ENCODE data around the gene EIF2B2. TPM values are rescaled to one million over a fixed set of nuclear protein-coding genes. Genes with fewer than 3 reads are reported as not detected.

The EIF2B2 gene
- total RNA-seq, 1 donor from 2014 or later = 45.0 TPM

DNA sequence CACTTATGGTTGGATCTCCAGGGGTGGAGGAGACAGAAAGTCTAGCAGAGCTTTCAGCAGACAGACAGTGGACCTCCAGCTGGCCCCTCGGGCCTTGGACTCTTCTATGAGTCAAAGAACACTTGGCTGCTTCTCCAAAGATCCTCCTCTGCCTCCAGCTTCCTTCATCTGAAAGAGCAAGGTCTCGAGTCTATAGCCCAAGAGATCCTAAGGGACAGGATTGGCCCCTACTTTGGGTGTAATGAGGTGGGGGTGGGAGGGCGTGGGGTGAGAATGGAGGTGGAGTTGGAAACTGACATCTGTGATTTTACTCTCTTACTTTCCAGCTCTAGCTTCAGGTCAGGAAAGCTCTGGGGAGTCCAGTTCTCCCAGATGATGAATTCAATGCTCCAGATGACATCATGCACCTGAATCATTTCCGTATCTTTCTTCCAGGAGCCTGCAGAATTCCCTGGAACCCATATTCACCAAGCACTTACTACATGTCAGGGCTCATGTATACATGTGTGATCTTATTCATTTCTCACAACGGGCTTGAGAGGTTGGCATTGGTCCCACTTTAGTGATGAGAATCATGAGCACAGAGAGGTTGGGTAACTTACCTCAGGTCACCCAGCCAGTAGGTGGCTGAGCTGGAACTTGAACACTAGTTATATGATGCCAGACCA, 37.1 kb upstream of the EIF2B2 start:
- TF ChIP-seq, protein P1, sequence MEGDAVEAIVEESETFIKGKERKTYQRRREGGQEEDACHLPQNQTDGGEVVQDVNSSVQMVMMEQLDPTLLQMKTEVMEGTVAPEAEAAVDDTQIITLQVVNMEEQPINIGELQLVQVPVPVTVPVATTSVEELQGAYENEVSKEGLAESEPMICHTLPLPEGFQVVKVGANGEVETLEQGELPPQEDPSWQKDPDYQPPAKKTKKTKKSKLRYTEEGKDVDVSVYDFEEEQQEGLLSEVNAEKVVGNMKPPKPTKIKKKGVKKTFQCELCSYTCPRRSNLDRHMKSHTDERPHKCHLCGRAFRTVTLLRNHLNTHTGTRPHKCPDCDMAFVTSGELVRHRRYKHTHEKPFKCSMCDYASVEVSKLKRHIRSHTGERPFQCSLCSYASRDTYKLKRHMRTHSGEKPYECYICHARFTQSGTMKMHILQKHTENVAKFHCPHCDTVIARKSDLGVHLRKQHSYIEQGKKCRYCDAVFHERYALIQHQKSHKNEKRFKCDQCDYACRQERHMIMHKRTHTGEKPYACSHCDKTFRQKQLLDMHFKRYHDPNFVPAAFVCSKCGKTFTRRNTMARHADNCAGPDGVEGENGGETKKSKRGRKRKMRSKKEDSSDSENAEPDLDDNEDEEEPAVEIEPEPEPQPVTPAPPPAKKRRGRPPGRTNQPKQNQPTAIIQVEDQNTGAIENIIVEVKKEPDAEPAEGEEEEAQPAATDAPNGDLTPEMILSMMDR (conservative IDR thresholded peaks at IDR 0.05) = no peak
- Mint-ChIP-seq H3K4me1 (ENCODE audit: unreplicated experiment) (peaks cover 36% of the 10 kb centered on the region), H3K4me3 (no peak overlapping the region), H3K36me3 (no peaks in the 10 kb centered on the region), H3K9me3 (no peaks in the 10 kb centered on the region), H3K27ac (no peak overlapping the region), H3K27me3 (peaks cover 13% of the 10 kb centered on the region)
- DNase-seq (ENCODE audit: extremely low spot score, unreplicated experiment) = no peak

DNA sequence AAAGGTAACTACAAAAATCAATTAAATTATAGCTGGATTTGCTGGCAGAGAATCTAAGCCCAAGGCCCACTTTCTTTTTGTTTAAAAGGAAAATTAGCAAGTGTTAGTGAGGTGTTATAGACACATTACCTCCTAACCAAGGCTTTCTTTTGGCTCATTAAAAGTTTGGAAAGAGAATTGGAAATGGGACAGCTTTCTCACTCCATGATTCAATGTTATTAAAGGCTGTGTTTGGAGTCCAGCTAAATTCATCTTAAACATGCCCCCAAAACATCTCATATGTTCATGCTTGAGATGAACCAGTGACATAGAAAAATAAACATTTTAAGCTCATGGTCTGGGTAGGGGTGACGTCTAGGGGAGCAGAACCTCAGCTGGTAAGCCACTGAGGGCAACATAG, 33.9 kb upstream of the EIF2B2 start:
- H3K36me3 Mint-ChIP-seq = no peaks in the 10 kb centered on the region
- H3K4me1 Mint-ChIP-seq (ENCODE audit: unreplicated experiment) = peaks cover 19% of the 10 kb centered on the region
- TF ChIP-seq, protein P1 (conservative IDR thresholded peaks at IDR 0.05) = no peak
- H3K4me3 Mint-ChIP-seq = no peak overlapping the region
- no peaks in the 10 kb centered on the region for H3K9me3 Mint-ChIP-seq
- DNase-seq (ENCODE audit: extremely low spot score, unreplicated experiment) = no peak
- peaks cover 9% of the 10 kb centered on the region for H3K27me3 Mint-ChIP-seq
- H3K27ac Mint-ChIP-seq = no peak overlapping the region

DNA sequence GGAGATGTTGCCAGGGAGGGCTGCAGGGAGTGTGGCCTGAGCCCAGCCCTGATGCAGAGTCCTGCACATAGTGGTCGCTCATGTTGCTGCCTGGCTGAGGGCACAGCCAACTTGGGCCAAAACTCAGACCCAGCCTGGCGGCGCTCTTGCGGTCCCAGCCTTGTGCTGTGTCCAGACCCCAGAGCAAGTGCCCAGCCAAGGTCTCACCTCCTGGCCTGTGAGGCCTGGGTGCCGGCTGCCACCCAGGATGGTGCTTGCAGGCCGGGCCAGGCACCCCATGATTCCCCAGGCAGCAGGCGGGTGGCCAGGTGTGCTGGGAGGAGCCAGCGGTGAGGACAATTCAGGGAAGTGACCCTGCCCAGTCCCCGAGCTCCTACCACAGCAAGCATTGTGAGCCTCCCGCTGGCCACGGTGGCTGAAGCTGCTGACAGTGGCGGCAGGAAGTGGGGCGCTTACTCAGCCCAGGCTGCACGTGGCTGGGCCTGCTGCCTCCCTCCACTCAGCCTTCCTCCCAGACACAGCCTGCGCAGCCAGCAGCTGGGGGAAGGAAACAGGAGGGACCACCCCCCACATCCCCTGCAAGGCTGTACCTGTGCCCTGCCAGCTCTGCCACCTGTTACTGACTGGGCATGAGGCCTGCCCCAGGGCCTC, 29.6 kb upstream of the EIF2B2 start:
- Mint-ChIP-seq H3K9me3 (no peaks in the 10 kb centered on the region), H3K36me3 (no peaks in the 10 kb centered on the region), H3K4me1 (ENCODE audit: unreplicated experiment) (peaks cover 27% of the 10 kb centered on the region), H3K27me3 (peaks cover 8% of the 10 kb centered on the region), H3K27ac (no peak overlapping the region), H3K4me3 (no peak overlapping the region)
- TF ChIP-seq, protein P1 (conservative IDR thresholded peaks at IDR 0.05) = no peak
- DNase-seq (ENCODE audit: extremely low spot score, unreplicated experiment) = no peak

DNA sequence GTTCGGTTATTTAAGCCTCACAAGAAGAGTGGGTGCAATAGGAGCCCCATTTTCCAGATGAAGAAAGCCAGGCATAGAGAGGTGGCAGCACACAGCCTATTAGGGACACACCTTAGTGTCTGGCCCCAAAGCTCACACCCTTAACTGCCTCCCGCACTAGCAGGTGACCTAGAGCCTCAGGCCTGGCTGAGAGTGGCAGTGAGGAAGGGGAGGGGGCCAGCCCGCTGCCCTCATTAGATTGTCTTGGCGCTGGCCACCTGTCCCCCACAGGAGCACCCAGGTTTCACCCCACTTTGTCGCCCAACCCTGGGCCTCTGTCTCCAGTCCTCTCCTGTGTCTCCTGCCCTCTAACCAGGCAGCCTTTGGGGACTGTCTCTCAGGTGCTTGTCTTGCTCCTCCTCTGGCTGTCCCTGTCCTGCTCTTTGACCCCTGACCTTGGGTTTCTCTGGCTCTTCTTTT, 28.8 kb upstream of the EIF2B2 start:
- Mint-ChIP-seq H3K36me3 (no peaks in the 10 kb centered on the region), H3K27me3 (peaks cover 11% of the 10 kb centered on the region), H3K27ac (no peak overlapping the region), H3K9me3 (no peaks in the 10 kb centered on the region), H3K4me1 (ENCODE audit: unreplicated experiment) (peaks cover 32% of the 10 kb centered on the region), H3K4me3 (peak overlapping the region; percentile 40)
- no peak for DNase-seq (ENCODE audit: extremely low spot score, unreplicated experiment)
- TF ChIP-seq, protein P1 (conservative IDR thresholded peaks at IDR 0.05) = no peak

DNA sequence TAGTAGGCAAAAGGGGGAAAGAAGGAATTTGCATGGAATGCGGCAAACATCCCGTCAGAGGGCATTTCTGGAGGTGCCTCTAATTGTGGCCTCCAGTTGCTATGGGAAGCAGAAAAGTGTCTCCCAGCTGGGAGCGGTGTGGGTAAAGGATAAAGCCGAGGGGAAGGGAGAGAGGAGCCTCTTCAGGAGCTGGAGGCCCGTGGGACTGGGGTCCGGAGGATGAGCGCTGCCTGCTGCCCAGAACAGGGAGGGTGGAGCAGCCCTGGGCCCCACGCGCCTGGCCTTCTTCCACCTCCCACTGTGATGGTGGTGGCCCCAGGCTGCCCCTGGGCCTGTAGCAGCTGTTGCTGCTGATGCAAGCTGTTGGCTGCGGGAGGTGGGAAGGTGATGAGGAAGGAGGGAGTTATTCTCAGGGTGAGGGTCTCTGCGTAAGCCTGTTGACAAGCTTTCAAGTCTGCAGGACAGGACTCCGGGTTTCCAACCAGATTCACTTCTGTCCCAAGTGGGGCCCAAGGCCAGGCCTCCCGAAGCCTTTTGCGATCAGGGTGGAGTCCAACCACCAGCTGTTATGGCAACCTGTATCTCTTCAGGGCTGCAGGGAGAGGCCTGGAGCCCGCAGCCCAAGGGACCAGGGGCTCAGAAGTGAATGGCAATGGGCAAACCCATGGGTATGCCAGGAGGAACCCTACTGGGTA, 28.2 kb upstream of the EIF2B2 start:
- Mint-ChIP-seq H3K36me3 (no peaks in the 10 kb centered on the region), H3K27ac (no peak overlapping the region), H3K4me3 (peak overlapping the region; percentile 40), H3K9me3 (no peaks in the 10 kb centered on the region), H3K27me3 (peaks cover 13% of the 10 kb centered on the region), H3K4me1 (ENCODE audit: unreplicated experiment) (peaks cover 35% of the 10 kb centered on the region)
- no peak for DNase-seq (ENCODE audit: extremely low spot score, unreplicated experiment)
- TF ChIP-seq, protein P1 (conservative IDR thresholded peaks at IDR 0.05) = no peak
